Measurements from ENCODE around the gene PEX5L.

The PEX5L gene

GRCh38 chr3:179745716-179746115 is 291.0 kb downstream of the PEX5L start:
- TF ChIP-seq, protein P1, sequence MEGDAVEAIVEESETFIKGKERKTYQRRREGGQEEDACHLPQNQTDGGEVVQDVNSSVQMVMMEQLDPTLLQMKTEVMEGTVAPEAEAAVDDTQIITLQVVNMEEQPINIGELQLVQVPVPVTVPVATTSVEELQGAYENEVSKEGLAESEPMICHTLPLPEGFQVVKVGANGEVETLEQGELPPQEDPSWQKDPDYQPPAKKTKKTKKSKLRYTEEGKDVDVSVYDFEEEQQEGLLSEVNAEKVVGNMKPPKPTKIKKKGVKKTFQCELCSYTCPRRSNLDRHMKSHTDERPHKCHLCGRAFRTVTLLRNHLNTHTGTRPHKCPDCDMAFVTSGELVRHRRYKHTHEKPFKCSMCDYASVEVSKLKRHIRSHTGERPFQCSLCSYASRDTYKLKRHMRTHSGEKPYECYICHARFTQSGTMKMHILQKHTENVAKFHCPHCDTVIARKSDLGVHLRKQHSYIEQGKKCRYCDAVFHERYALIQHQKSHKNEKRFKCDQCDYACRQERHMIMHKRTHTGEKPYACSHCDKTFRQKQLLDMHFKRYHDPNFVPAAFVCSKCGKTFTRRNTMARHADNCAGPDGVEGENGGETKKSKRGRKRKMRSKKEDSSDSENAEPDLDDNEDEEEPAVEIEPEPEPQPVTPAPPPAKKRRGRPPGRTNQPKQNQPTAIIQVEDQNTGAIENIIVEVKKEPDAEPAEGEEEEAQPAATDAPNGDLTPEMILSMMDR (IDR thresholded peaks at IDR 0.05; ENCODE audit: low read depth, low read length): no peak
- H3K4me3 ChIP-seq (ENCODE audit: low read depth, low read length): no peak overlapping the region

DNA sequence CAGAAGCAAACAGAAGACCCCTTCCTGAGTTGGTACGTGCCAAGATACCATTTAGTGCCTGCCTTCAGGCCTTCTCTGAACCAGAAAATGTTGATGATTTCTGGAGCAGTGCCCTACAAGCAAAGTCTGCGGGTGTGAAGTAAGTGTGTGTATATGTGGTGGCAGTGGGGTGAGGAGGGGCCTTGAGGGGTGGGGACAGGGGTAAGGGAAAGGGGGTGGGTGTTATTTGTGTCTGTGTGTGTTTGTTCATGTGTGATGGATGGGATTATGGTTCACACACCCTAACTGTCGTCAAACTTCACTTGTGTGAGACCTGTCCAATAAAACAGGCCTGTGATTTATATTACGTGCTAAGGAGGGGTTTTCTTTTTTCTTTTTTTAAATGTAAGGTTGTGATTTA is 291.7 kb downstream of the PEX5L start:
- no peak overlapping the region for H3K4me3 ChIP-seq (ENCODE audit: low read depth, low read length)
- TF ChIP-seq, protein P1 (IDR thresholded peaks at IDR 0.05; ENCODE audit: low read depth, low read length): no peak
